ENCODE results near the gene METTL27. TPM values are rescaled to one million over a fixed set of nuclear protein-coding genes. Genes with fewer than 3 reads are reported as not detected.

The METTL27 gene
- 9.0 to 12.3 TPM (median 10.8 TPM) in 5 replicates for total RNA-seq (2022; extraction: Qiagen RNA extraction; ENCODE audit: low read depth)

GRCh38 chr7:73842067-73842976 is at the start of gene METTL27:
TSS of gene METTL27 (minus strand) at chr7:73842516. CDS start at chr7:73842140, 376 bp downstream.

GRCh38 chr7:73860859-73861258 is 18.5 kb upstream of the METTL27 start, which contains the start of gene TMEM270:
TSS of gene TMEM270 (plus strand) at chr7:73861159. CDS start at chr7:73861195, 36 bp downstream.

GRCh38 chr7:73830681-73831583 is 11.4 kb downstream of the METTL27 start, which contains the start of gene CLDN4:
TSS of gene CLDN4 (plus strand) at chr7:73830996. CDS start at chr7:73831202, 206 bp downstream.

Other genes starting within 250 kb of the METTL27 start
- 0.25 to 1.4 TPM (median 1.0 TPM) in 5 replicates for gene MLXIPL, start 218.0 kb downstream of the METTL27 start, total RNA-seq (2022; extraction: Qiagen RNA extraction; ENCODE audit: low read depth)
- gene VPS37D, start 174.7 kb downstream of the METTL27 start, total RNA-seq (2022; extraction: Qiagen RNA extraction; ENCODE audit: low read depth): 3.1 to 5.5 TPM (median 4.4 TPM) in 5 replicates
- gene DNAJC30, start 159.1 kb downstream of the METTL27 start, total RNA-seq (2022; extraction: Qiagen RNA extraction; ENCODE audit: low read depth): 7.8 to 10.4 TPM (median 9.6 TPM) in 5 replicates
- gene BUD23, start 158.9 kb downstream of the METTL27 start, total RNA-seq (2022; extraction: Qiagen RNA extraction; ENCODE audit: low read depth): 126 to 177 TPM (median 135 TPM) in 5 replicates
- 60.0 to 84.0 TPM (median 75.3 TPM) in 5 replicates for gene STX1A, start 122.8 kb downstream of the METTL27 start, total RNA-seq (2022; extraction: Qiagen RNA extraction; ENCODE audit: low read depth)
- gene ABHD11, start 103.7 kb downstream of the METTL27 start, total RNA-seq (2022; extraction: Qiagen RNA extraction; ENCODE audit: low read depth): 21.0 to 28.1 TPM (median 22.8 TPM) in 5 replicates
- 1.6 to 3.7 TPM (median 2.8 TPM) in 5 replicates for gene CLDN3, start 72.2 kb downstream of the METTL27 start, total RNA-seq (2022; extraction: Qiagen RNA extraction; ENCODE audit: low read depth)
- 4.4 to 6.6 TPM (median 5.7 TPM) in 5 replicates for gene CLDN4, start 11.5 kb downstream of the METTL27 start, total RNA-seq (2022; extraction: Qiagen RNA extraction; ENCODE audit: low read depth)
- gene TMEM270, start 18.6 kb upstream of the METTL27 start, total RNA-seq (2022; extraction: Qiagen RNA extraction; ENCODE audit: low read depth): 0.19 to 0.23 TPM in 2 of 5 replicates, not detected in the others
- 0.06 to 0.14 TPM (median 0.10 TPM) in 5 replicates for gene ELN, start 185.7 kb upstream of the METTL27 start, total RNA-seq (2022; extraction: Qiagen RNA extraction; ENCODE audit: low read depth)
- 33.1 to 42.6 TPM (median 36.0 TPM) in 5 replicates for gene LIMK1, start 241.3 kb upstream of the METTL27 start, total RNA-seq (2022; extraction: Qiagen RNA extraction; ENCODE audit: low read depth)